ENCODE results near the gene TGM3.
A peak's percentile ranks its signal among the peaks of the same experiment; 100 is the strongest.

The TGM3 gene

DNA sequence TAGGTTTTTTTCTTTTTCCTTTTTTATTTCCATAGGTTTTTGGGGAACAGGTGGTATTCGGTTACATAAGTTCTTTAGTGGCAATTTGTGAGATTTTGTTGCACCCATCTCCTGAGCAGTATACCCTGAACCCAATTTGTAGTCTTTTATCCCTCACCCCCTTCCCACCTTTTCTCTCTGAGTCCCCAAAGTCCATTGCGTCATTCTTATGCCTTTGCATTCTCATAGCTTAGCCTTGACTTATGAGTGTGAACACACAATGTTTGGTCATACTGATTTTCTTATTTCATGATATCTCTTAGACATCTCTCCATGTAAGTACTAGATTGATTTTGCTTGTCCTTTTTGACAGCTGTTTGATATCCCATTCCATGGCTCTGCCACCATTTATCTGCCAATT, 27.2 kb downstream of the TGM3 start:
- Histone ChIP-seq H3K27me3 (ENCODE audit: control insufficient read depth in 3 of 3, insufficient read depth in 3 of 3, low read depth in 1 of 3, low read length in 3 of 3) (peaks cover 0 to 8% (median 0%) of the 10 kb centered on the region in 3 experiments), H3K4ac (ENCODE audit: low read length) (no peak overlapping the region), H3K9ac (ENCODE audit: low read depth, low read length, poor library complexity) (no peak overlapping the region), H3K4me3 (ENCODE audit: low read length in 2 of 2) (no peak overlapping the region), H2BK12ac (ENCODE audit: low read length) (no peak overlapping the region), H2AFZ (ENCODE audit: low read length) (no peak overlapping the region), H3K23ac (ENCODE audit: low read depth, low read length, poor library complexity) (no peak overlapping the region), H2BK5ac (ENCODE audit: low read length) (no peak overlapping the region), H2BK15ac (ENCODE audit: low read length) (no peak overlapping the region), H3K18ac (ENCODE audit: low read length) (no peak overlapping the region), H3K36me3 (replicated peaks in 1 of 2; ENCODE audit: control insufficient read depth in 2 of 2, insufficient read depth in 2 of 2, low read length in 2 of 2) (no peaks in the 10 kb centered on the region), H3K9me3 (replicated peaks in 1 of 2; ENCODE audit: control insufficient read depth in 2 of 2, insufficient read depth in 1 of 2, low read depth in 1 of 2, low read length in 2 of 2) (no peaks in the 10 kb centered on the region), H3K14ac (ENCODE audit: low read length) (no peak overlapping the region), H4K8ac (ENCODE audit: low read depth, low read length) (no peak overlapping the region), H4K91ac (ENCODE audit: low read depth, low read length, poor library complexity) (no peak overlapping the region), H3K79me1 (ENCODE audit: low read depth, low read length) (no peaks in the 10 kb centered on the region), H3K4me2 (ENCODE audit: insufficient read depth, low read length, poor library complexity, severe bottlenecking) (no peak overlapping the region), H2BK120ac (ENCODE audit: low read depth, low read length) (no peak overlapping the region), H2AK5ac (ENCODE audit: low read depth, low read length) (no peak overlapping the region), H3K27ac (replicated peaks; ENCODE audit: low read length) (no peak overlapping the region), H3K4me1 (ENCODE audit: control insufficient read depth in 2 of 2, insufficient read depth in 1 of 2, low read depth in 1 of 2, low read length in 2 of 2) (no peaks in the 10 kb centered on the region)
- no CpG with 5 or more reads among the region's 2 CpGs for WGBS, 2 donors (ENCODE audit: extremely low coverage in 2 of 2, insufficient read length in 2 of 2, insufficient replicate concordance in 1 of 2)
- DNase-seq (ENCODE audit: low spot score): no peak

- no peaks in the 10 kb centered on the region for H3K79me1 ChIP-seq (ENCODE audit: low read depth, low read length)
- no peak overlapping the region for H2BK15ac ChIP-seq (ENCODE audit: low read length)
- no peak overlapping the region for H3K9ac ChIP-seq (ENCODE audit: low read depth, low read length, poor library complexity)
- H2AFZ ChIP-seq (ENCODE audit: low read length): no peak overlapping the region
- no peak overlapping the region for H2BK120ac ChIP-seq (ENCODE audit: low read depth, low read length)
- no peak overlapping the region for H2BK12ac ChIP-seq (ENCODE audit: low read length)
- H3K4me1 ChIP-seq (ENCODE audit: control insufficient read depth in 2 of 2, insufficient read depth in 1 of 2, low read depth in 1 of 2, low read length in 2 of 2): no peaks in the 10 kb centered on the region
- WGBS, 2 donors (ENCODE audit: extremely low coverage in 2 of 2, insufficient read length in 2 of 2, insufficient replicate concordance in 1 of 2): no CpG with 5 or more reads among the region's 2 CpGs
- no peaks in the 10 kb centered on the region for H3K36me3 ChIP-seq (replicated peaks in 1 of 2; ENCODE audit: control insufficient read depth in 2 of 2, insufficient read depth in 2 of 2, low read length in 2 of 2)
- no peak overlapping the region for H3K23ac ChIP-seq (ENCODE audit: low read depth, low read length, poor library complexity)
- H3K4me2 ChIP-seq (ENCODE audit: insufficient read depth, low read length, poor library complexity, severe bottlenecking): no peak overlapping the region
- no peak overlapping the region for H2BK5ac ChIP-seq (ENCODE audit: low read length)
- peak overlapping the region; percentile 9 for H3K18ac ChIP-seq (ENCODE audit: low read length)
- no peak overlapping the region for H2AK5ac ChIP-seq (ENCODE audit: low read depth, low read length)
- no peak overlapping the region for H3K4ac ChIP-seq (ENCODE audit: low read length)
- no peak for DNase-seq (ENCODE audit: low spot score)
- no peak overlapping the region for H4K91ac ChIP-seq (ENCODE audit: low read depth, low read length, poor library complexity)
- H4K8ac ChIP-seq (ENCODE audit: low read depth, low read length): no peak overlapping the region
- peaks cover 0 to 13% (median 0%) of the 10 kb centered on the region in 3 experiments for H3K27me3 ChIP-seq (ENCODE audit: control insufficient read depth in 3 of 3, insufficient read depth in 3 of 3, low read depth in 1 of 3, low read length in 3 of 3)
- peak overlapping the region in 1 of 2 donors; percentile 19 for H3K4me3 ChIP-seq (ENCODE audit: low read length in 2 of 2)
- H3K27ac ChIP-seq (replicated peaks; ENCODE audit: low read length): no peak overlapping the region
- no peak overlapping the region for H3K14ac ChIP-seq (ENCODE audit: low read length)
- H3K9me3 ChIP-seq (replicated peaks in 1 of 2; ENCODE audit: control insufficient read depth in 2 of 2, insufficient read depth in 1 of 2, low read depth in 1 of 2, low read length in 2 of 2): no peaks in the 10 kb centered on the region
Observed at GRCh38 chr20:2326046-2326445, 30.2 kb downstream of the TGM3 start.

DNA sequence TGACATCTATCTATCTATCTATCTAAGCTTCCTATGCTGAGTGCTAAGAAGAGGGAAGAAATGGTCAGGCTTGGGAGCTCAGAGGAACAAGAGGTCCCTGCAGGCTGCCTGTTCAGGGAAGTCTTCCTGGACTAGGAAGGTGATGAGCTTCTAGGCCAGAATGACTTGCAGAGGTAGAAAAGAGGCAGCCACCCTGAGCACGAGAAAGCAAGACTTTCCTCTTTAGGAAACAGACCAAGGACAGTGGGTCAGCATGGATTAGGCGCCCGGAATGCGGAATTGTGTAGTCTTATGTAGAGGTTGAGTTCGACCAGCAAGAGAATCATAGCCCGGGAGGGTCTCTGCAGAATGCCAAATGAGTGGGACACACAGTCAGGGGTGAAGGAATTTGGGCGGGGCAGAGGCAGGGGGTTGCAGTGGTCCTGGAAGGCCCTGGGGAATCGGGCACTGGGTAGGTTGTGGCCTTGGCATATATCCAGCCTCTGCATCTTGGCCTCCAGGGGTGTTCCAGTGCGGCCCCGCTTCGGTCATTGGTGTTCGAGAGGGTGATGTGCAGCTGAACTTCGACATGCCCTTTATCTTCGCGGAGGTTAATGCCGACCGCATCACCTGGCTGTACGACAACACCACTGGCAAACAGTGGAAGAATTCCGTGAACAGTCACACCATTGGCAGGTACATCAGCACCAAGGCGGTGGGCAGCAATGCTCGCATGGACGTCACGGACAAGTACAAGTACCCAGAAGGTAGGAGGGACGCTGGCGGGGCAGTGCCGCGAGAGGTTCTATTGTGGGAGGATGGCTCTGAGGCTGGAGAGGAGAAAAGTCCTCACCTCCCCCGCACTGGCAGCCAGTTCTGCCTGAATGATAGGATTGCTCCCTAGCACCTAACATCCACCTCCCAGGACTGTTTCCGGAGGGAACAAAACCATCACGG, 32.1 kb downstream of the TGM3 start:
- H3K9ac ChIP-seq (ENCODE audit: low read depth, low read length, poor library complexity): no peak overlapping the region
- no peaks in the 10 kb centered on the region for H3K79me1 ChIP-seq (ENCODE audit: low read depth, low read length)
- peak overlapping the region; percentile 25 for H3K18ac ChIP-seq (ENCODE audit: low read length)
- no peak overlapping the region for H3K4ac ChIP-seq (ENCODE audit: low read length)
- DNase-seq (ENCODE audit: low spot score): no peak
- H3K4me2 ChIP-seq (ENCODE audit: insufficient read depth, low read length, poor library complexity, severe bottlenecking): no peak overlapping the region
- no peak overlapping the region for H2BK5ac ChIP-seq (ENCODE audit: low read length)
- no peaks in the 10 kb centered on the region for H3K4me1 ChIP-seq (ENCODE audit: control insufficient read depth in 2 of 2, insufficient read depth in 1 of 2, low read depth in 1 of 2, low read length in 2 of 2)
- no peak overlapping the region for H4K91ac ChIP-seq (ENCODE audit: low read depth, low read length, poor library complexity)
- H4K8ac ChIP-seq (ENCODE audit: low read depth, low read length): no peak overlapping the region
- H2BK12ac ChIP-seq (ENCODE audit: low read length): no peak overlapping the region
- no CpG with 5 or more reads among the region's 30 CpGs for WGBS, 2 donors (ENCODE audit: extremely low coverage in 2 of 2, insufficient read length in 2 of 2, insufficient replicate concordance in 1 of 2)
- no peak overlapping the region for H2AK5ac ChIP-seq (ENCODE audit: low read depth, low read length)
- H3K27ac ChIP-seq (replicated peaks; ENCODE audit: low read length): no peak overlapping the region
- H3K14ac ChIP-seq (ENCODE audit: low read length): no peak overlapping the region
- no peaks in the 10 kb centered on the region for H3K9me3 ChIP-seq (replicated peaks in 1 of 2; ENCODE audit: control insufficient read depth in 2 of 2, insufficient read depth in 1 of 2, low read depth in 1 of 2, low read length in 2 of 2)
- H2AFZ ChIP-seq (ENCODE audit: low read length): no peak overlapping the region
- H3K27me3 ChIP-seq (ENCODE audit: control insufficient read depth in 3 of 3, insufficient read depth in 3 of 3, low read depth in 1 of 3, low read length in 3 of 3): peaks cover 0 to 21% (median 0%) of the 10 kb centered on the region in 3 experiments
- no peak overlapping the region for H2BK120ac ChIP-seq (ENCODE audit: low read depth, low read length)
- H3K4me3 ChIP-seq (ENCODE audit: low read length in 2 of 2): no peak overlapping the region
- H2BK15ac ChIP-seq (ENCODE audit: low read length): no peak overlapping the region
- peak overlapping the region; percentile 27 for H3K23ac ChIP-seq (ENCODE audit: low read depth, low read length, poor library complexity)
- H3K36me3 ChIP-seq (replicated peaks in 1 of 2; ENCODE audit: control insufficient read depth in 2 of 2, insufficient read depth in 2 of 2, low read length in 2 of 2): no peaks in the 10 kb centered on the region

- no peak overlapping the region for H2BK5ac ChIP-seq (ENCODE audit: low read length)
- H2BK15ac ChIP-seq (ENCODE audit: low read length): no peak overlapping the region
- H2BK12ac ChIP-seq (ENCODE audit: low read length): no peak overlapping the region
- DNase-seq (ENCODE audit: low spot score): no peak
- WGBS, 2 donors (ENCODE audit: extremely low coverage in 2 of 2, insufficient read length in 2 of 2, insufficient replicate concordance in 1 of 2): no CpG with 5 or more reads among the region's 5 CpGs
- no peak overlapping the region for H4K91ac ChIP-seq (ENCODE audit: low read depth, low read length, poor library complexity)
- no peak overlapping the region for H3K9ac ChIP-seq (ENCODE audit: low read depth, low read length, poor library complexity)
- H3K4me1 ChIP-seq (ENCODE audit: control insufficient read depth in 2 of 2, insufficient read depth in 1 of 2, low read depth in 1 of 2, low read length in 2 of 2): no peaks in the 10 kb centered on the region
- H2AK5ac ChIP-seq (ENCODE audit: low read depth, low read length): no peak overlapping the region
- H3K4me3 ChIP-seq (ENCODE audit: low read length in 2 of 2): no peak overlapping the region
- H2BK120ac ChIP-seq (ENCODE audit: low read depth, low read length): no peak overlapping the region
- no peaks in the 10 kb centered on the region for H3K9me3 ChIP-seq (replicated peaks in 1 of 2; ENCODE audit: control insufficient read depth in 2 of 2, insufficient read depth in 1 of 2, low read depth in 1 of 2, low read length in 2 of 2)
- no peak overlapping the region for H3K4ac ChIP-seq (ENCODE audit: low read length)
- H2AFZ ChIP-seq (ENCODE audit: low read length): no peak overlapping the region
- no peak overlapping the region for H3K27ac ChIP-seq (replicated peaks; ENCODE audit: low read length)
- H3K27me3 ChIP-seq (ENCODE audit: control insufficient read depth in 3 of 3, insufficient read depth in 3 of 3, low read depth in 1 of 3, low read length in 3 of 3): peaks cover 0 to 28% (median 0%) of the 10 kb centered on the region in 3 experiments
- H3K18ac ChIP-seq (ENCODE audit: low read length): no peak overlapping the region
- H3K14ac ChIP-seq (ENCODE audit: low read length): no peak overlapping the region
- H4K8ac ChIP-seq (ENCODE audit: low read depth, low read length): no peak overlapping the region
- no peak overlapping the region for H3K4me2 ChIP-seq (ENCODE audit: insufficient read depth, low read length, poor library complexity, severe bottlenecking)
- H3K36me3 ChIP-seq (replicated peaks in 1 of 2; ENCODE audit: control insufficient read depth in 2 of 2, insufficient read depth in 2 of 2, low read length in 2 of 2): no peaks in the 10 kb centered on the region
- H3K23ac ChIP-seq (ENCODE audit: low read depth, low read length, poor library complexity): no peak overlapping the region
- H3K79me1 ChIP-seq (ENCODE audit: low read depth, low read length): no peaks in the 10 kb centered on the region
Observed at GRCh38 chr20:2329286-2329685, 33.5 kb downstream of the TGM3 start.
